Measurements from ENCODE around the gene DPP8. TPM values are rescaled to one million over a fixed set of nuclear protein-coding genes. Genes with fewer than 3 reads are reported as not detected.

Gene DPP8
- total and polyA plus RNA-seq, 10 of the 15 experiments (the other 5 are each of a cell fraction or from before 2014, with no cell fraction given): 12.0 to 30.6 (median 24.3) TPM

DNA sequence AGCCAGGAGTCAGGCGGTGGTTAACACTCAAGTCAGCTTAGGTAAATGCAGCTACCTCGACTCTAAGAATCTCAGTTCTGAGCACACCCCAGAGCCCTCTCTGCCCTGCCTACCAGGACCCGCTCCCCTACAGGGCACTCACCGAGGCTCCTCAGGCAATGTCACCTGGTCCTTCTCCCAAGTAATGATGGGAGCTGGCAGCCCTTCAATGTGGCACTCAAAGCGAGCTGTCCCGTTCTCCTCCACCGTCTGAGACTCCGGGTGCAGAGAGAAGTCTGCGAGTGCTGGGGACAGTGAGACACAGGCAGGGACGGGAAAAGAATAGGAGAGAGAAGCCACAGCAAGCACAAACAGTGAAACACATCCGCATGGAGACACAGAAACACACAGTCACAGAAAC, 107.5 kb downstream of the DPP8 start:
- ChIA-PET SMC1A (ENCODE audit: uncharacterized antibody, unreplicated experiment) (interaction anchor here (1.0 to 5.4 kb wide), 2 partner anchors 8 to 11 kb away, joined by 3 to 38 read pairs; partner anchors contain the start of gene IGDCC4), RAD21 (ENCODE audit: unreplicated experiment) (interaction anchor here (1.2 kb wide), 1 partner anchor 12 kb away, joined by 5 read pairs; no protein-coding TSS in a partner anchor), CTCF (interaction anchor here (1.2 to 1.3 kb wide), 2 partner anchors 10 to 17 kb away, joined by 5 to 8 read pairs; no protein-coding TSS in a partner anchor), POLR2A (interaction anchor here (3.5 kb wide), 1 partner anchor 11 kb away, joined by 14 read pairs; the partner anchor contains the start of gene IGDCC4)
- DNase-seq (ENCODE audit: low read depth, low spot score): no peak
- Histone ChIP-seq H3K4me3 (no peak overlapping the region), H2AFZ (ENCODE audit: control insufficient read depth, low read depth, low read length) (no peak overlapping the region), H3K27ac (ENCODE audit: control insufficient read depth, insufficient read depth) (no peak overlapping the region), H3K9ac (ENCODE audit: control insufficient read depth, insufficient read depth, low read length) (no peak overlapping the region), H3K4me1 (ENCODE audit: control insufficient read depth, insufficient read depth, low read length) (peaks cover 24% of the 10 kb centered on the region), H3K27me3 (replicated peaks in 1 of 2; ENCODE audit: control insufficient read depth in 2 of 2, insufficient read depth in 2 of 2, low read length in 1 of 2) (no peaks in the 10 kb centered on the region), H3K9me3 (replicated peaks; ENCODE audit: control insufficient read depth, insufficient read depth, low read length) (no peaks in the 10 kb centered on the region), H3K36me3 (ENCODE audit: control insufficient read depth in 2 of 2, insufficient read depth in 2 of 2, low read length in 1 of 2) (no peaks in the 10 kb centered on the region), H3K79me2 (ENCODE audit: control insufficient read depth, insufficient read depth, low read length) (no peaks in the 10 kb centered on the region), H3K4me2 (ENCODE audit: control insufficient read depth, insufficient read depth) (peak overlapping the region; percentile 45), H4K20me1 (ENCODE audit: control insufficient read depth, insufficient read depth) (no peaks in the 10 kb centered on the region)
- FAIRE-seq: no peak
- no TSS peak for BruUV-seq (replicated peaks)
- intact Hi-C loops (cut with micrococcal nuclease; ENCODE audit: unreplicated experiment) (no loop called here), in situ Hi-C loops (cut with MboI) (no loop called here)
- ATAC-seq: peak; percentile 5; the same call in 2 of the 3 replicates
- TF ChIP-seq, protein P1, sequence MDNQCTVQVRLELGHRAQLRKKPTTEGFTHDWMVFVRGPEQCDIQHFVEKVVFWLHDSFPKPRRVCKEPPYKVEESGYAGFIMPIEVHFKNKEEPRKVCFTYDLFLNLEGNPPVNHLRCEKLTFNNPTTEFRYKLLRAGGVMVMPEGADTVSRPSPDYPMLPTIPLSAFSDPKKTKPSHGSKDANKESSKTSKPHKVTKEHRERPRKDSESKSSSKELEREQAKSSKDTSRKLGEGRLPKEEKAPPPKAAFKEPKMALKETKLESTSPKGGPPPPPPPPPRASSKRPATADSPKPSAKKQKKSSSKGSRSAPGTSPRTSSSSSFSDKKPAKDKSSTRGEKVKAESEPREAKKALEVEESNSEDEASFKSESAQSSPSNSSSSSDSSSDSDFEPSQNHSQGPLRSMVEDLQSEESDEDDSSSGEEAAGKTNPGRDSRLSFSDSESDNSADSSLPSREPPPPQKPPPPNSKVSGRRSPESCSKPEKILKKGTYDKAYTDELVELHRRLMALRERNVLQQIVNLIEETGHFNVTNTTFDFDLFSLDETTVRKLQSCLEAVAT (IDR thresholded peaks at IDR 0.05): 0 out of 2 replicates have a peak, but pooled peaks have one; percentile 28
- TF ChIP-seq ZBED1 (IDR thresholded peaks at IDR 0.05; ENCODE audit: borderline replicate concordance): no peak
- TF ChIP-seq, protein P2, sequence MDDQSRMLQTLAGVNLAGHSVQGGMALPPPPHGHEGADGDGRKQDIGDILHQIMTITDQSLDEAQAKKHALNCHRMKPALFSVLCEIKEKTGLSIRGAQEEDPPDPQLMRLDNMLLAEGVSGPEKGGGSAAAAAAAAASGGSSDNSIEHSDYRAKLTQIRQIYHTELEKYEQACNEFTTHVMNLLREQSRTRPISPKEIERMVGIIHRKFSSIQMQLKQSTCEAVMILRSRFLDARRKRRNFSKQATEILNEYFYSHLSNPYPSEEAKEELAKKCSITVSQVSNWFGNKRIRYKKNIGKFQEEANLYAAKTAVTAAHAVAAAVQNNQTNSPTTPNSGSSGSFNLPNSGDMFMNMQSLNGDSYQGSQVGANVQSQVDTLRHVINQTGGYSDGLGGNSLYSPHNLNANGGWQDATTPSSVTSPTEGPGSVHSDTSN (IDR thresholded peaks at IDR 0.05; ENCODE audit: insufficient replicate concordance, low read depth, low read length): no peak
- WGBS (ENCODE audit: insufficient coverage, insufficient replicate concordance, low lambda C conversion rate, missing lambda C conversion rate): 65% methylated on average over 11 of the region's 11 CpGs
